HEK293 (cell line): ENCODE measurements around the gene BRD8.

Source experiments
- CTCF ChIP-seq: fragments of 450-650 bp; formaldehyde crosslinking; IDR thresholded peaks from 2 replicates; pipeline ENCODE4 v1.5.1; 2016; ENCODE audit warnings: missing biosample characterization, missing genetic modification characterization
- ELK4 ChIP-seq: IDR thresholded peaks from 2 replicates; pipeline ENCODE4 v1.6.1; 2011; ENCODE audit warnings: mild to moderate bottlenecking, low read depth, low read length, borderline replicate concordance
- IKZF3 ChIP-seq: fragments of 450-650 bp; IDR thresholded peaks from 2 replicates; pipeline ENCODE4 v1.5.0; 2018; ENCODE audit warnings: missing biosample characterization, mild to moderate bottlenecking, missing genetic modification characterization, moderate library complexity
- KLF10 ChIP-seq: fragments of 450-650 bp; IDR thresholded peaks from 2 replicates; pipeline ENCODE4 v1.5.1; 2018; ENCODE audit warnings: missing biosample characterization, mild to moderate bottlenecking, missing genetic modification characterization
- PBX3 ChIP-seq: sonication (generic); formaldehyde crosslinking; IDR thresholded peaks from 2 replicates; pipeline ENCODE4 v1.8.1; 2022; ENCODE audit warnings: mild to moderate bottlenecking, moderate library complexity, missing genetic modification reagents
- REST ChIP-seq: fragments of 450-650 bp; formaldehyde crosslinking; IDR thresholded peaks from 2 replicates; pipeline ENCODE4 v1.5.1; 2016; ENCODE audit warnings: missing biosample characterization, missing genetic modification characterization
- ZBTB1 ChIP-seq: fragments of 450-650 bp; formaldehyde crosslinking; IDR thresholded peaks from 2 replicates; pipeline ENCODE4 v1.5.1; 2016; ENCODE audit warnings: missing biosample characterization, missing genetic modification characterization
- ZBTB11 ChIP-seq: fragments of 450-650 bp; formaldehyde crosslinking; conservative IDR thresholded peaks from 2 replicates; pipeline ENCODE4 v1.5.1; 2016; ENCODE audit warnings: low read depth, missing biosample characterization, missing genetic modification characterization
- ZBTB7A ChIP-seq: fragments of 450-650 bp; formaldehyde crosslinking; IDR thresholded peaks from 2 replicates; pipeline ENCODE4 v1.5.1; 2016; ENCODE audit warnings: low read depth, missing biosample characterization, missing genetic modification characterization
- ZFP3 ChIP-seq: fragments of 450-650 bp; formaldehyde crosslinking; IDR thresholded peaks from 2 replicates; pipeline ENCODE4 v1.5.1; 2016; ENCODE audit warnings: low read depth, missing biosample characterization, missing genetic modification characterization
- ZNF140 ChIP-seq: fragments of 450-650 bp; formaldehyde crosslinking; IDR thresholded peaks from 2 replicates; pipeline ENCODE4 v1.5.1; 2016; ENCODE audit warnings: missing biosample characterization, missing genetic modification characterization
- ZNF157 ChIP-seq: fragments of 450-650 bp; formaldehyde crosslinking; IDR thresholded peaks from 2 replicates; pipeline ENCODE4 v1.5.1; 2016; ENCODE audit warnings: missing biosample characterization, missing genetic modification characterization
- ZNF423 ChIP-seq: fragments of 450-650 bp; formaldehyde crosslinking; IDR thresholded peaks from 2 replicates; pipeline ENCODE4 v1.5.1; 2016; ENCODE audit warnings: missing biosample characterization, missing genetic modification characterization
- ZNF530 ChIP-seq: fragments of 450-650 bp; formaldehyde crosslinking; IDR thresholded peaks from 2 replicates; pipeline ENCODE4 v1.5.1; 2016; ENCODE audit warnings: low read depth, missing biosample characterization, missing genetic modification characterization

GRCh38 chr5:138169124-138169523 lies 9.3 kb downstream of the BRD8 start:
- no peak for TF ChIP-seq CTCF (tag by site-specific recombination)
- no peak for TF ChIP-seq ZBTB7A (tag by site-specific recombination)
- TF ChIP-seq ZNF530, result no peak
- TF ChIP-seq PBX3 (CRISPR knock-in tag), result no peak
- no peak for TF ChIP-seq ZBTB1 (tag by site-specific recombination)
- no peak for TF ChIP-seq ZBTB11 (tag by site-specific recombination)
- TF ChIP-seq ZNF140 (tag by site-specific recombination), result no peak
- TF ChIP-seq ZNF423, result no peak
- no peak for TF ChIP-seq ELK4
- no peak for TF ChIP-seq REST (tag by site-specific recombination)
- no peak for TF ChIP-seq KLF10 (tag by site-specific recombination)
- TF ChIP-seq ZFP3 (tag by site-specific recombination), result no peak
- TF ChIP-seq IKZF3 (tag by site-specific recombination), result no peak
- no peak for TF ChIP-seq ZNF157
